Subcutaneous abdominal adipose tissue (tissue), 5 donors: ENCODE results near the gene ZNF716.
"Not testable (repeated sequence)": the region's sequence is repeated elsewhere in the genome, so short reads cannot be mapped to it uniquely, and the experiment has no call there.

Experiments
- H3K27ac ChIP-seq: one replicate; pipeline ENCODE4 v1.7.0; 2013; ENCODE audit warnings: low read depth, mild to moderate bottlenecking, inconsistent platforms, low read length, moderate library complexity
- H3K27me3 ChIP-seq, 5 donors: one replicate each; pipeline ENCODE4 v1.7.0; 2013; ENCODE audit warnings: low read length in 5 of 5, inconsistent platforms in 1 of 5; ENCODE audit not compliant: control insufficient read depth in 5 of 5, insufficient read depth in 4 of 5
- H3K36me3 ChIP-seq, 5 donors: one replicate each; pipeline ENCODE4 v1.7.0; 2013; ENCODE audit warnings: low read length in 5 of 5; ENCODE audit not compliant: control insufficient read depth in 5 of 5, insufficient read depth in 5 of 5
- H3K4me1 ChIP-seq, 5 donors: one replicate each; pipeline ENCODE4 v1.7.0; 2013; ENCODE audit warnings: low read length in 5 of 5, mild to moderate bottlenecking in 3 of 5, moderate library complexity in 1 of 5; ENCODE audit not compliant: control insufficient read depth in 5 of 5, insufficient read depth in 5 of 5
- H3K4me3 ChIP-seq, 5 donors: one replicate each; pipeline ENCODE4 v1.7.0; 2013; ENCODE audit warnings: low read length in 5 of 5, low read depth in 1 of 5
- H3K9ac ChIP-seq, 5 donors: one replicate each; pipeline ENCODE4 v1.7.0; 2013; ENCODE audit warnings: low read length in 5 of 5, mild to moderate bottlenecking in 4 of 5, moderate library complexity in 3 of 5
- H3K9me3 ChIP-seq, 5 donors: one replicate each; pipeline ENCODE4 v1.7.0; 2013; ENCODE audit warnings: low read length in 5 of 5; ENCODE audit not compliant: control insufficient read depth in 5 of 5
- donor health status: healthy.
- donor health status: healthy.
- donor health status: healthy.
- donor health status: healthy.
- donor health status: healthy.

ZNF716 gene

GRCh38 chr7:57449904-57450303 is at the start of gene ZNF716:
TSS of gene ZNF716 (plus strand) at chr7:57450177. CDS start at chr7:57450289, 112 bp downstream.
- no peak within 1 kb of the TSS for H3K4me3 ChIP-seq
- peaks cover 0 to 17% (median 15%) of the 10 kb centered on the region in 5 donors for H3K9me3 ChIP-seq
- H3K9ac ChIP-seq: no peak within 1 kb of the TSS
- H3K4me1 ChIP-seq: no peaks in the 10 kb centered on the region
- no peaks in the 10 kb centered on the region for H3K27me3 ChIP-seq
- no peaks in the 10 kb centered on the region for H3K36me3 ChIP-seq
- H3K27ac ChIP-seq: no peak within 1 kb of the TSS

- no peak overlapping the region for H3K4me3 ChIP-seq
- H3K36me3 ChIP-seq: no peaks in the 10 kb centered on the region
- H3K27ac ChIP-seq: no peak overlapping the region
- no peak overlapping the region for H3K9ac ChIP-seq
- H3K4me1 ChIP-seq: no peaks in the 10 kb centered on the region
- peaks cover 0 to 54% (median 33%) of the 10 kb centered on the region in 5 donors for H3K9me3 ChIP-seq
- H3K27me3 ChIP-seq: peaks cover 0 to 3% (median 0%) of the 10 kb centered on the region in 5 donors
Observed at GRCh38 chr7:57400531-57401155, 49.3 kb upstream of the ZNF716 start.

DNA sequence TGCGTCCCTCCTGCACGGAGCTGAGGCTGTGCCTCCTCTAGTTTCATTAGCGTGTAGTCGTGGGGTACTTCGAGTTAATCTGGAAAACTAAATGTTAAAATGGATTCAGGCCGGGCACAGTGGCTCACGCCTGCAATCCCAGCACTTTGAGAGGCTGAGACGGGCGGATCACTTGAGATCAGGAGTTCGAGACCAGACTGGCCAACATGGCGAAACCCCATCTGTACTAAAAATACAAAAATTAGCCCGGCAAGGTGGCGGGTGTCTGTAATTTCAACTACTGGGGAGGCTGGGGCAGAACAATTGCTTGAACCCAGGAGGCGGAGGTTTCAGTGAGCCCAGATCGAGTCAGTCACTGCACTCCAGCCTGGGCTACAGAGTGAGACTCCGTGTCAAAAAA is 46.9 kb upstream of the ZNF716 start:
- H3K27ac ChIP-seq, H3K27me3 ChIP-seq, H3K4me1 ChIP-seq, H3K4me3 ChIP-seq, H3K9ac ChIP-seq, H3K36me3 ChIP-seq: not testable (repeated sequence)
- peaks cover 0 to 49% (median 30%) of the 10 kb centered on the region in 5 donors for H3K9me3 ChIP-seq

GRCh38 chr7:57403601-57404342 is 46.2 kb upstream of the ZNF716 start:
- Histone ChIP-seq H3K9me3 (peaks cover 0 to 42% (median 23%) of the 10 kb centered on the region in 5 donors), H3K27ac (no peak overlapping the region), H3K27me3 (peaks cover 0 to 3% (median 0%) of the 10 kb centered on the region in 5 donors), H3K9ac (peak overlapping the region in 1 of 5 donors; percentile 71), H3K36me3 (no peaks in the 10 kb centered on the region), H3K4me1 (no peaks in the 10 kb centered on the region), H3K4me3 (peak overlapping the region; percentile 32 to 88 (median 58))

DNA sequence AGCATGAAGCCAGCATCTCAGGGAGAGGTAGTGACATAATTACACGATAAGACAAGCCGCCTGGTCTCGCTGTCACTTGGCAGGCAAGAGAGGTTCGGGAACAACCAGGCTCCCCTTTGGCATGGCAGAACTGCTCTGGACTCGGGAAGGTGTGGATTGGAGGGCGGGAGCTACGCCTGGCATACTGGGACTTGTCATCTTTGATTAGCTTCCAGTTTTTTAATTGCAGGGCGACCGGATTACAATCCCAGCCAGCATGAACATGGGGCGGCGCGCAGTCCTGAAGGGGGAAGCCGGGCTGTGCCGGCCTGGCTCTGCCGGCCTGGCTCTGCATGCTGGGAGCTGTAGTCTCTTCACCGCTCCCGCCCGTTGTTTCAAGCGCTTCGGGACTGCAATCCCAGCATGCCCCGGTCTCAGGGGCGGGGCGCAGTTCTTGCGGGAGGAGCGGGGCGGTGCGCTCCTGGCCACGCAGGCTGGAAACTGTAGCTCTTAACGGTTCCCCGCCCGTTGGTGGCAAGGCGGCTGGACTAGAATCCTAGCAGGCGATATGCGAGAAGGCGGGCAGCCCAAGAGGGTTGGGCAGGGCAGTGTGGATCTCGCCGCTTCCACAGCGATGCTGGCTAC is 45.5 kb upstream of the ZNF716 start:
- Histone ChIP-seq H3K36me3 (no peaks in the 10 kb centered on the region), H3K4me3 (peak overlapping the region; percentile 32 to 88 (median 58)), H3K4me1 (no peaks in the 10 kb centered on the region), H3K9ac (peak overlapping the region in 1 of 5 donors; percentile 71), H3K9me3 (peaks cover 0 to 40% (median 22%) of the 10 kb centered on the region in 5 donors), H3K27ac (no peak overlapping the region), H3K27me3 (peaks cover 0 to 3% (median 0%) of the 10 kb centered on the region in 5 donors)

DNA sequence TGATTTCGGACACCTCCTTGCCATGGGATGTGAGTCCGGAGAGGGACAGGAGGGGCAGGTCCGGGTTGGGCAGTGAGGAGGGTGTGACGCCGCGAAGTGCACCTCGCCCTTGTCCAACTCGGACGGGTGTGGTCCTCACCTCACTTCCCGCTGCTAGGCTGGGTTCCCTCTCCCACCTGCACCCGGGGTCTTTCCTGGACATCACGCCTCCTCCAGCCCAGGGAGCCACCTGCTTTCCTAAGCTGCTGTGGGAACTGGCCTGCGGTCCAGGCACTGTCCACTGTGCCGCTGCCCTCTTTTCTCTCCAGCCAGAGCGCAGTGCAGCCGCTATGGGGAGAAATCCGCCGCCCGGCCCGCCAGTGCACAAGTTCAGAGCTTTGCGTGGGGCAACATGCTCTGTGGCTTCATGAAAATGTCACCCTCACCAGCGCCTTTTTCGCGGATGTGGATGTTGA is 45.0 kb upstream of the ZNF716 start:
- peaks cover 0 to 3% (median 0%) of the 10 kb centered on the region in 5 donors for H3K27me3 ChIP-seq
- H3K4me1 ChIP-seq: no peaks in the 10 kb centered on the region
- no peaks in the 10 kb centered on the region for H3K36me3 ChIP-seq
- peak overlapping the region in 3 of 5 donors; percentile 11 to 73 (median 58) for H3K4me3 ChIP-seq
- H3K9me3 ChIP-seq: peaks cover 0 to 36% (median 22%) of the 10 kb centered on the region in 5 donors
- H3K27ac ChIP-seq: no peak overlapping the region
- H3K9ac ChIP-seq: no peak overlapping the region

DNA sequence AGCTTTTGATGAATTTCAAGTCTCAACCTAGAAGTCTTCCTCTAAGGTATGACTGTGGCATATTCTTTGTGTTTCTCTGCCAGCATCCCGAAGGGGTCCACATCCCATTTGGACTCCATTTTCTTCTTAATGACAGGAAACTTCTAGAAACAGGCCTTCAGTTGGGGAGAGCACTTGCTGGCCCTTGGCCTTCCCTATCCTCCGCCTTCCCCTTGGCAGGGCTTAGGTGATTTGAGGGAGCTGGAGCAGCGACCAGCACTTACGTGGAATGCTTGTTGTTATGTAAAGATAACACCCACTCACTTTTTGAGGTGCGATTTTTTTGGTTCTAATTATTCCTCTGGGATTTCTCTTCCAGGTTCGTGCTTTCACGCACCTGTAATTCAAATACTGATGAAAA is 42.9 kb upstream of the ZNF716 start:
- peaks cover 0 to 43% (median 23%) of the 10 kb centered on the region in 5 donors for H3K9me3 ChIP-seq
- no peaks in the 10 kb centered on the region for H3K27me3 ChIP-seq
- H3K4me1 ChIP-seq: no peaks in the 10 kb centered on the region
- H3K4me3 ChIP-seq: no peak overlapping the region
- H3K36me3 ChIP-seq: no peaks in the 10 kb centered on the region
- no peak overlapping the region for H3K27ac ChIP-seq
- H3K9ac ChIP-seq: no peak overlapping the region

GRCh38 chr7:57412168-57412567 is 37.8 kb upstream of the ZNF716 start:
- Histone ChIP-seq H3K27me3 (no peaks in the 10 kb centered on the region), H3K9me3 (peaks cover 0 to 44% (median 18%) of the 10 kb centered on the region in 5 donors), H3K4me3 (peak overlapping the region in 1 of 5 donors; percentile 25), H3K9ac (no peak overlapping the region), H3K4me1 (no peaks in the 10 kb centered on the region), H3K27ac (no peak overlapping the region), H3K36me3 (no peaks in the 10 kb centered on the region)

DNA sequence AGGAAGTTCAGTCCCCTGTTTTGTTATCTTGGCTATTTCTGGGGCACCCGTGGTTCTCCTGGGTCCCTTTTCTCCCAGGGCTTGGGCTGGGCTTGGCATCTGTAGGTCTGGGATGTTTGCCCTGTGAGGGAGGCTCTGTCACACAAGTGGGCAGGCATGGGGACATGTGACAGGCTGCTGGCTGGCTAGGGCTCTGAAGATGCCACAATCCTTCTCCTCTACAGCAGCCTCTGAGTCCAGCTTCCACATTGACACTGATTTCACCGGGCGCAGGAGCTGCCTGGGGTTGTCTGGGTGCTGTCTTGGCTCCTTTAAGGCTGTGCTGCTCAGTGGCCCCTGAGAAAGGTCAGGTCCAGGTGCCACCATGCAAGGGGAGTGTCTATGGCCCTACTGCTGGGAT is 37.4 kb upstream of the ZNF716 start:
- Histone ChIP-seq H3K4me3 (peak overlapping the region in 1 of 5 donors; percentile 9), H3K4me1 (no peaks in the 10 kb centered on the region), H3K27me3 (no peaks in the 10 kb centered on the region), H3K9me3 (peaks cover 0 to 49% (median 18%) of the 10 kb centered on the region in 5 donors), H3K36me3 (no peaks in the 10 kb centered on the region), H3K9ac (no peak overlapping the region), H3K27ac (no peak overlapping the region)
